Activated CD4-positive, alpha-beta memory T cell treated with anti-CD3 and anti-CD28 coated beads, Interleukin-2, amount 10 ng/mL, durations not matched to agents 7 days and 5 days (primary cell): ENCODE data around the gene SMIM7. TPM values are rescaled to one million over a fixed set of nuclear protein-coding genes. Genes with fewer than 3 reads are reported as not detected.

Experiments
- CTCF ChIA-PET: fragments of 350-600 bp; sonication (Branson Sonifier 250); formaldehyde crosslinking; loops from one replicate; lab custom pipeline; 2021; ENCODE audit warnings: antibody characterized with exemption, inconsistent platforms; lab: Charles Lee
- POLR2A ChIA-PET: fragments of 350-600 bp; sonication (Branson Sonifier 250); formaldehyde crosslinking; loops from one replicate; lab custom pipeline; 2021; ENCODE audit warnings: antibody characterized with exemption; lab: Charles Lee
- DNase-seq: peaks from one replicate; pipeline ENCODE4 v3.0.0-alpha.2; 2020
- H3K27ac Mint-ChIP-seq: one replicate; pipeline ENCODE4 v1.8.0; 2021; ENCODE audit warnings: mild to moderate bottlenecking, mixed read lengths
- H3K27me3 Mint-ChIP-seq: one replicate; pipeline ENCODE4 v1.8.0; 2021; ENCODE audit warnings: mixed read lengths
- H3K36me3 Mint-ChIP-seq: one replicate; pipeline ENCODE4 v1.8.0; 2021; ENCODE audit warnings: low read depth, mixed read lengths
- H3K4me1 Mint-ChIP-seq: one replicate; pipeline ENCODE4 v1.8.0; 2021; ENCODE audit warnings: mixed read lengths
- H3K4me3 Mint-ChIP-seq: one replicate; pipeline ENCODE4 v1.8.0; 2021; ENCODE audit warnings: mild to moderate bottlenecking, mixed read lengths
- H3K9me3 Mint-ChIP-seq: one replicate; pipeline ENCODE4 v1.8.0; 2021; ENCODE audit warnings: mixed read lengths
- total RNA-seq, 2 experiments: library from RNA; stranded (reverse); gene quantifications; one replicate each; pipeline ENCODE4 v1.2.3, GENCODE V29; 2021

SMIM7 gene
- total RNA-seq, 2 experiments from 2014 or later = 52.6 to 60.6 TPM

DNA sequence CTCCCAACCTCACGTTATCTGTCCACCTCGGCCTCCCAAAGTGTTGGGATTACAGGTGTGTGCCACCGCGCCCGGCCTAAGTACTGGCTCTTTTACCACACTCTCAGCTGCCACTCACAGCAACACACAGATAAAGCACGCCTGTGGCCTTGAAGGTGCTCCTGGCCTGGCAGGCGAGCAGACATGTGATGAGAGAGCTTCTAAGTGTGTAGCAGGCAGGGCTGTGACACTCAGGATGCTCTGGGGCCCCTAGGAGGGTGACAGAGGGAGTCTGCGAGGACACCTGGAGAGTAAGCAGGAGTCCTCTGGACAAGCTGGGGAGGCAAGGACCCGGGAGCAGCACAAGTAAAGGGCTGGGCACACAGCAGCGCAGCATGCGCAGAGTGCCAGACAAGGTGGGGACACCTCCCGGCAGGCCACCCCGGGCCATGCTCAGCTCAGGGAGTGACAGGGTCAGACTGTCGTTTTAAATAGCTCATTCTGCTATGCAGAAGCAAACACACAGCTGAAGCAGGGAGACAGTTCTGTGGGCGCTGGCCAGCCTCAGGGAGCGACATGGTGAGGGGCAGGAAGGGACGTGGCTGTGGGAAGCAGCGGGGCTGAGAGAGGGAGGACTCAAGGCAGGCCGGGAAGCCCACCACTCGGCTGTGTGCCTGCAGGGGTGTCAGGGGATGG is 58.4 kb downstream of the SMIM7 start:
- POLR2A ChIA-PET = interaction anchor here (1.1 to 1.3 kb wide), 2 partner anchors 17 to 21 kb away, joined by 3 to 6 read pairs; no protein-coding TSS in a partner anchor
- no peaks in the 10 kb centered on the region for H3K27me3 Mint-ChIP-seq
- no peak for DNase-seq
- H3K27ac Mint-ChIP-seq = no peak overlapping the region
- CTCF ChIA-PET = interaction anchor here (1.3 kb wide), 1 partner anchor 15 kb away, joined by 3 read pairs; no protein-coding TSS in a partner anchor
- H3K4me3 Mint-ChIP-seq = no peak overlapping the region
- peaks cover 11% of the 10 kb centered on the region for H3K36me3 Mint-ChIP-seq
- no peaks in the 10 kb centered on the region for H3K9me3 Mint-ChIP-seq
- H3K4me1 Mint-ChIP-seq = peaks cover 31% of the 10 kb centered on the region

DNA sequence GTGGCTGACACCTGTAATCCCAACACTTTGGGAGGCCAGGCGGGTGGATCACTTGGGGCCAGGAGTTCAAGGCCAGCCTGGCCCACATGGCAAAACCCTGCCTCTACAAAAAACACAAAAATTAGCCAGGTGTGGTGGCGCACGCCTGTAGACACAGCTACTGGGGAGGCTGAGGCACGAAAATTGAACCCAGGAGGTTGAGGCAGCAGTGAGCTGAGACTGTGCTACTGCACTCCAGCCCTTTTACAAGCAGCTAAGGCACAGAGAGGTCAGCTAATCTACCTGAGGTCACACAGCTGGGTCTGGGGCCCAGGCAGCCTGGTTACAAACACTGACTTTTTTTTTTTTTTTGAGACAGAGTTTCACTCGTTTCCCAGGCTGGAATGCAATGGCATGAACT is 59.1 kb downstream of the SMIM7 start:
- peaks cover 11% of the 10 kb centered on the region for H3K36me3 Mint-ChIP-seq
- ChIA-PET POLR2A (interaction anchor here (1.1 to 1.3 kb wide), 2 partner anchors 16 to 22 kb away, joined by 3 to 6 read pairs; no protein-coding TSS in a partner anchor), CTCF (interaction anchor here (1.0 to 1.3 kb wide), 2 partner anchors 13 to 14 kb away, joined by 3 read pairs; no protein-coding TSS in a partner anchor)
- no peak overlapping the region for H3K27ac Mint-ChIP-seq
- peaks cover 38% of the 10 kb centered on the region for H3K4me1 Mint-ChIP-seq
- no peak overlapping the region for H3K4me3 Mint-ChIP-seq
- DNase-seq = no peak
- no peaks in the 10 kb centered on the region for H3K27me3 Mint-ChIP-seq
- no peaks in the 10 kb centered on the region for H3K9me3 Mint-ChIP-seq

DNA sequence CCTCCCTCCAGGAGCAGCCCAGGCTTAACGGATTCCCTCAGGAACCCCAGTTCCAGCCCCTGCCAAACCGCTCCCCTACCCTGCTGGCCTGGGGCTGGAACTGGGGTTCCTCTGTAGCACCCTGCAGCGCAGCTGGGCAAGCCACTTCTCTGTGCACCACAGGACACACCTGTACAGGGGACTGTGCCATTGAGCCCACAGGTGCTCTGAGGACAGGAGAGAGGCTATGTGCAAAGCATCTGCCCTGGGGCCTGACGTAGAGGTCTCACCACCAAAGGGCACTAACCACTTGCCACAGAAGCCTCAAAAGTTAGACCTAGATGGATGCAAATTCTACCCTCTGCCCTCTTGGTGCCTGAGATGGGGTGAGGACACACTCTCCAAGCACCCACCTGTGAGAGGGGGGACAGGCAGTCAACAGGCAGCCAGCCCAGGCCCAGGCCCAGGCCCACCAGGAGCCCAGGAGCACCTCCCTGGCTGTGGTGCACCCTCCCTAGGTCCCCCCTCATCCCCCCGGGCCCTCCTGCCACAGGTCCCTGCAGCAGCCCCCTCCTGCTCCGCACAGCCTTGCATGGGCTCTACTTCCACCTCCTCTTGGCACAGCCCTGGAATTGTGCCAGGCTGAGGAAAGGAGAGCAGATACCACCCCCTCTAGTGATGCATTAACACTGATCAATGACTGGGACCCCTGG is 60.1 kb downstream of the SMIM7 start:
- Mint-ChIP-seq H3K4me1 (peaks cover 45% of the 10 kb centered on the region), H3K36me3 (peaks cover 7% of the 10 kb centered on the region), H3K27ac (no peak overlapping the region), H3K27me3 (no peaks in the 10 kb centered on the region), H3K9me3 (no peaks in the 10 kb centered on the region), H3K4me3 (no peak overlapping the region)
- DNase-seq = no peak
- CTCF ChIA-PET = interaction anchor here (1.0 to 1.3 kb wide), 2 partner anchors 12 to 13 kb away, joined by 3 read pairs; no protein-coding TSS in a partner anchor
- POLR2A ChIA-PET = interaction anchor here (0.9 to 1.3 kb wide), 3 partner anchors 12 to 28 kb away, joined by 3 to 6 read pairs (median 3); no protein-coding TSS in a partner anchor

DNA sequence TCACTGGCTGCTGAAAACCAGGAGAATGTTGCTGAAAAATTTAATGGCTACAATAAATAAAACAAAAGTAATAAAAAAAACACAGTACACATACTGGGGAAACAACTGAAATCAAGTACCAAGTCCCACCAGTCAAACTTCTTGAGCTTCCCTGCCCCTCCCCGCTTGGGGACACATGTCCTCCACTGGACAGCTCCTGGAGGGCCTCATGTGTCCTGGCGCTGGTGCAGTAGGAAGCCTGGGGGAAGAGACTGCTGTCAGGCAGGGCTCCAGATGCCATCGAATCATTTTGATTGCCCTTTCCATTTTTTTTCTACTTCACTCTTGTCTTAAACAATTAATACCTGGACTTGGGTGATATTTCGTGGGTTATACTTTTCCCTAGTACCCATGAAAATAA is 61.1 kb downstream of the SMIM7 start:
- Mint-ChIP-seq H3K36me3 (peaks cover 7% of the 10 kb centered on the region), H3K4me3 (no peak overlapping the region), H3K27me3 (no peaks in the 10 kb centered on the region), H3K4me1 (peaks cover 51% of the 10 kb centered on the region), H3K9me3 (no peaks in the 10 kb centered on the region), H3K27ac (no peak overlapping the region)
- POLR2A ChIA-PET = interaction anchor here (0.9 to 1.3 kb wide), 2 partner anchors 11 to 29 kb away, joined by 3 read pairs; no protein-coding TSS in a partner anchor
- CTCF ChIA-PET = no interaction called here
- DNase-seq = no peak

GRCh38 chr19:16596399-16596798 is 63.5 kb downstream of the SMIM7 start:
- POLR2A ChIA-PET = no interaction called here
- no peak for DNase-seq
- CTCF ChIA-PET = interaction anchor here (1.3 kb wide), 1 partner anchor 8 kb away, joined by 3 read pairs; no protein-coding TSS in a partner anchor
- no peaks in the 10 kb centered on the region for H3K27me3 Mint-ChIP-seq
- peaks cover 70% of the 10 kb centered on the region for H3K4me1 Mint-ChIP-seq
- H3K27ac Mint-ChIP-seq = no peak overlapping the region
- H3K4me3 Mint-ChIP-seq = no peak overlapping the region
- no peaks in the 10 kb centered on the region for H3K9me3 Mint-ChIP-seq
- peaks cover 7% of the 10 kb centered on the region for H3K36me3 Mint-ChIP-seq

Other genes with a start within 250 kb of the SMIM7 start
- gene EPS15L1, start 188.2 kb downstream of the SMIM7 start, total RNA-seq = 10 to 100 TPM; 39.0 to 42.7 TPM
- gene CALR3, start 164.0 kb downstream of the SMIM7 start, total RNA-seq = not detected
- gene C19orf44, start 163.8 kb downstream of the SMIM7 start, total RNA-seq = 1 to 10 TPM; 2.6 to 3.3 TPM
- 10 to 100 TPM; 50.8 to 53.6 TPM for gene CHERP, start 117.7 kb downstream of the SMIM7 start, total RNA-seq
- gene SLC35E1, start 87.7 kb downstream of the SMIM7 start, total RNA-seq = 10 to 100 TPM; 57.3 to 57.7 TPM
- gene MED26, start 31.9 kb downstream of the SMIM7 start, total RNA-seq = 10 to 100 TPM; 15.5 to 15.9 TPM
- gene TMEM38A, start 995 bp upstream of the SMIM7 start, total RNA-seq = 1 to 10 TPM; 1.4 TPM
- gene NWD1, start 59.7 kb upstream of the SMIM7 start, total RNA-seq = not detected
- gene SIN3B, start 169.3 kb upstream of the SMIM7 start, total RNA-seq = 10 to 100 TPM; 25.8 to 28.1 TPM
- under 1 TPM; 0.08 to 0.13 TPM for gene F2RL3, start 228.9 kb upstream of the SMIM7 start, total RNA-seq